Measurements from ENCODE around the gene HCK.

DNA sequence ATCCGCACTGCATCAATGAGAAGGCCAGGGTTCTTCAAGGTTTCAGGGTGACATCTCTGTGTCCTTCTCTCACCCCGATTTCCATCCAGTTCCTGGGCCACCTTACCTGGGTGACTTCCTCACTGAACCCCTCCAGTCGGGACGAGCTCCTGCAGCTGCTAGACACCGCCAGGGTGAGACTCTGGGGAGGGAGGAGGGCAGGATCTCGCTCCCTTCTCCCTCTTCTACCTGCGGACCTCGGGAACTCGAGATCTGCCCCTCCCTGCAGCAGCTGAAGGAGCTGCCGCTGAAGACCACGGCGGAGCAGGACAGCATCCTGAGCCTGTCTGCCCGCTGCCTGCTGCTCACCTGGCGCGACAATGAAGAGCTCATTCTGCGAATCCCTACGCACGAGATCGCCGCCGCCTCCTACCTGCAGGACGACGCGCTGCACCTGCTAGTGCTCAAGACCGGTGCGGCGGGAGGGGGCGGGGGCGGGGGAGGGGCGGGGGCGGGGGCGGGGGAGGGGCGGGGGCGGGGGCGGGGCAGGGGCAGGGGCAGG is 34.3 kb upstream of the HCK start:
- TF ChIP-seq CTCF (IDR thresholded peaks at IDR 0.05; ENCODE audit: borderline replicate concordance, extremely low read depth, low read length, poor library complexity, severe bottlenecking) = no peak
- no peak for TF ChIP-seq EZH2 (IDR thresholded peaks at IDR 0.05; ENCODE audit: borderline replicate concordance, low read depth, low read length, severe bottlenecking)
